HEK293 (cell line): ENCODE measurements around the gene HTR4.

Experiments used
- CTCF ChIA-PET: fragments of 350-600 bp; formaldehyde crosslinking; extraction: SDS; loops from one replicate; lab custom pipeline; 2021; ENCODE audit warnings: antibody characterized with exemption; lab: Yijun Ruan, JAX
- POLR2A ChIA-PET: fragments of 300-600 bp; formaldehyde crosslinking; extraction: SDS; loops from one replicate; lab custom pipeline; 2020; ENCODE audit warnings: antibody characterized with exemption, inconsistent platforms; lab: Yijun Ruan, JAX
- H3K27ac ChIP-seq: fragments of 200-500 bp; sonication (Bioruptor generic); 2 replicates; pipeline ENCODE4 v1.5.1; 2014; ENCODE audit warnings: low read depth, low read length, control low read depth, inconsistent platforms; ENCODE audit errors: extremely low read depth
- H3K36me3 ChIP-seq, 2 experiments: fragments of 200-500 bp in 1 of 2; sonication (Bioruptor generic) in 1 of 2; 1 replicate in 1 of 2; 2 replicates in 1 of 2; pipeline ENCODE4 v1.5.1; 2014 to 2017; ENCODE audit warnings: inconsistent platforms in 2 of 2, low read length in 2 of 2; ENCODE audit not compliant: control insufficient read depth in 2 of 2, insufficient read depth in 1 of 2
- H3K4me1 ChIP-seq: fragments of 200-500 bp; sonication (Bioruptor generic); 2 replicates; pipeline ENCODE4 v1.5.1; 2014; ENCODE audit warnings: mild to moderate bottlenecking, low read length, inconsistent platforms; ENCODE audit not compliant: control insufficient read depth, insufficient read depth
- H3K4me3 ChIP-seq: 2 replicates; pipeline ENCODE4 v1.5.1; 2011; ENCODE audit warnings: low read depth, mild to moderate bottlenecking, control low read depth, low read length, moderate library complexity
- H3K9me3 ChIP-seq: fragments of 200-500 bp; sonication (Bioruptor generic); 2 replicates; pipeline ENCODE4 v1.5.1; 2014; ENCODE audit warnings: low read depth, low read length, inconsistent platforms; ENCODE audit not compliant: control insufficient read depth, insufficient read depth
- BCL11A ChIP-seq: fragments of 450-650 bp; formaldehyde crosslinking; IDR thresholded peaks from 2 replicates; pipeline ENCODE4 v1.5.1; 2016; ENCODE audit warnings: low read depth, missing biosample characterization, missing genetic modification characterization
- CTCF ChIP-seq: fragments of 450-650 bp; formaldehyde crosslinking; IDR thresholded peaks from 2 replicates; pipeline ENCODE4 v1.5.1; 2016; ENCODE audit warnings: missing biosample characterization, missing genetic modification characterization
- EGR2 ChIP-seq: fragments of 450-650 bp; formaldehyde crosslinking; IDR thresholded peaks from 2 replicates; pipeline ENCODE4 v1.5.1; 2016; ENCODE audit warnings: low read depth, missing biosample characterization, missing genetic modification characterization
- GFI1B ChIP-seq: fragments of 450-650 bp; formaldehyde crosslinking; IDR thresholded peaks from 2 replicates; pipeline ENCODE4 v1.5.1; 2016; ENCODE audit warnings: missing biosample characterization, missing genetic modification characterization
- ZBTB11 ChIP-seq: fragments of 450-650 bp; formaldehyde crosslinking; conservative IDR thresholded peaks from 2 replicates; pipeline ENCODE4 v1.5.1; 2016; ENCODE audit warnings: low read depth, missing biosample characterization, missing genetic modification characterization
- ZBTB7A ChIP-seq: fragments of 450-650 bp; formaldehyde crosslinking; IDR thresholded peaks from 2 replicates; pipeline ENCODE4 v1.5.1; 2016; ENCODE audit warnings: low read depth, missing biosample characterization, missing genetic modification characterization
- ZIC2 ChIP-seq: fragments of 450-650 bp; formaldehyde crosslinking; IDR thresholded peaks from 2 replicates; pipeline ENCODE4 v1.5.1; 2016; ENCODE audit warnings: missing biosample characterization, missing genetic modification characterization
- ZNF10 ChIP-seq: fragments of 450-650 bp; formaldehyde crosslinking; IDR thresholded peaks from 2 replicates; pipeline ENCODE4 v1.5.1; 2017; ENCODE audit warnings: missing biosample characterization, missing genetic modification characterization
- ZNF112 ChIP-seq: fragments of 450-650 bp; formaldehyde crosslinking; IDR thresholded peaks from 2 replicates; pipeline ENCODE4 v1.5.0; 2017; ENCODE audit warnings: missing biosample characterization, missing genetic modification characterization
- ZNF121 ChIP-seq: fragments of 450-650 bp; formaldehyde crosslinking; IDR thresholded peaks from 2 replicates; pipeline ENCODE4 v1.5.1; 2016; ENCODE audit warnings: missing biosample characterization, missing genetic modification characterization
- ZNF132 ChIP-seq: fragments of 450-650 bp; formaldehyde crosslinking; IDR thresholded peaks from 2 replicates; pipeline ENCODE4 v1.5.1; 2017; ENCODE audit warnings: missing biosample characterization, missing genetic modification characterization, borderline replicate concordance
- ZNF133 ChIP-seq: fragments of 450-650 bp; formaldehyde crosslinking; IDR thresholded peaks from 2 replicates; pipeline ENCODE4 v1.5.1; 2016; ENCODE audit warnings: missing biosample characterization, missing genetic modification characterization
- ZNF16 ChIP-seq: fragments of 450-650 bp; formaldehyde crosslinking; IDR thresholded peaks from 2 replicates; pipeline ENCODE4 v1.5.1; 2016; ENCODE audit warnings: low read depth, missing biosample characterization, missing genetic modification characterization
- ZNF248 ChIP-seq: fragments of 450-650 bp; formaldehyde crosslinking; IDR thresholded peaks from 2 replicates; pipeline ENCODE4 v1.5.1; 2017; ENCODE audit warnings: missing biosample characterization, missing genetic modification characterization
- ZNF26 ChIP-seq: fragments of 450-650 bp; formaldehyde crosslinking; IDR thresholded peaks from 2 replicates; pipeline ENCODE4 v1.5.1; 2016; ENCODE audit warnings: missing biosample characterization, missing genetic modification characterization
- ZNF280D ChIP-seq: fragments of 450-650 bp; formaldehyde crosslinking; IDR thresholded peaks from 2 replicates; pipeline ENCODE4 v1.5.1; 2016; ENCODE audit warnings: missing biosample characterization, missing genetic modification characterization
- ZNF48 ChIP-seq: fragments of 450-650 bp; formaldehyde crosslinking; IDR thresholded peaks from 2 replicates; pipeline ENCODE4 v1.5.1; 2016; ENCODE audit warnings: missing biosample characterization, missing genetic modification characterization
- ZNF549 ChIP-seq: fragments of 450-650 bp; IDR thresholded peaks from 2 replicates; pipeline ENCODE4 v1.5.1; 2018; ENCODE audit warnings: missing biosample characterization, missing genetic modification characterization, mild to moderate bottlenecking, inconsistent platforms, moderate library complexity
- ZNF571 ChIP-seq: fragments of 450-650 bp; formaldehyde crosslinking; IDR thresholded peaks from 2 replicates; pipeline ENCODE4 v1.5.0; 2017; ENCODE audit warnings: missing biosample characterization, missing genetic modification characterization
- ZNF621 ChIP-seq: fragments of 450-650 bp; formaldehyde crosslinking; IDR thresholded peaks from 2 replicates; pipeline ENCODE4 v1.5.1; 2017; ENCODE audit warnings: missing biosample characterization, missing genetic modification characterization
- ZNF623 ChIP-seq: fragments of 450-650 bp; formaldehyde crosslinking; IDR thresholded peaks from 2 replicates; pipeline ENCODE4 v1.5.1; 2016; ENCODE audit warnings: missing biosample characterization, missing genetic modification characterization
- ZSCAN23 ChIP-seq: fragments of 450-650 bp; formaldehyde crosslinking; IDR thresholded peaks from 2 replicates; pipeline ENCODE4 v1.5.1; 2016; ENCODE audit warnings: missing biosample characterization, missing genetic modification characterization

HTR4 gene

GRCh38 chr5:148653291-148653835 lies 964 bp downstream of the HTR4 start:
- ChIA-PET CTCF (no interaction called here), POLR2A (no interaction called here)
- Histone ChIP-seq H3K4me1 (no peaks in the 10 kb centered on the region; the same call in 1 of the 2 replicates), H3K9me3 (no peaks in the 10 kb centered on the region), H3K4me3 (no peak overlapping the region), H3K27ac (no peak overlapping the region), H3K36me3 (no peaks in the 10 kb centered on the region)
- no peak for TF ChIP-seq ZNF549
- TF ChIP-seq BCL11A, result no peak
- no peak for TF ChIP-seq ZIC2 (tag by site-specific recombination)
- TF ChIP-seq ZNF26 (tag by site-specific recombination), result no peak
- no peak for TF ChIP-seq ZNF48
- TF ChIP-seq ZNF16, result no peak
- TF ChIP-seq ZNF571 (tag by site-specific recombination), result no peak
- no peak for TF ChIP-seq ZNF248 (tag by site-specific recombination)
- no peak for TF ChIP-seq ZSCAN23 (tag by site-specific recombination)
- TF ChIP-seq ZNF280D (tag by site-specific recombination), result no peak
- TF ChIP-seq ZBTB7A (tag by site-specific recombination), result no peak
- TF ChIP-seq ZNF112 (tag by site-specific recombination), result no peak
- TF ChIP-seq GFI1B (tag by site-specific recombination), result no peak

- ChIA-PET POLR2A (no interaction called here), CTCF (no interaction called here)
- TF ChIP-seq EGR2 (tag by site-specific recombination) (no peak), ZNF623 (tag by site-specific recombination) (no peak), ZNF621 (tag by site-specific recombination) (no peak)
- Histone ChIP-seq H3K4me1 (no peaks in the 10 kb centered on the region; the same call in 1 of the 2 replicates), H3K4me3 (no peak overlapping the region), H3K9me3 (no peaks in the 10 kb centered on the region), H3K36me3 (no peaks in the 10 kb centered on the region), H3K27ac (no peak overlapping the region)
These were observed 2.8 kb downstream of the HTR4 start for GRCh38 chr5:148651528-148651927.

GRCh38 chr5:148645527-148645926 lies 8.8 kb downstream of the HTR4 start:
- Histone ChIP-seq H3K4me3 (no peak overlapping the region), H3K9me3 (no peaks in the 10 kb centered on the region), H3K4me1 (no peaks in the 10 kb centered on the region), H3K27ac (no peak overlapping the region), H3K36me3 (no peaks in the 10 kb centered on the region)
- CTCF ChIA-PET, result no interaction called here
- POLR2A ChIA-PET, result no interaction called here
- TF ChIP-seq ZNF121 (tag by site-specific recombination) (no peak), ZNF10 (tag by site-specific recombination) (no peak), ZBTB11 (tag by site-specific recombination) (no peak), ZNF623 (tag by site-specific recombination) (no peak), ZNF132 (tag by site-specific recombination) (no peak), ZNF133 (tag by site-specific recombination) (no peak), CTCF (tag by site-specific recombination) (no peak)
